ENCODE data around the gene CST5. TPM values are rescaled to one million over a fixed set of nuclear protein-coding genes. Genes with fewer than 3 reads are reported as not detected.

The CST5 gene
- total and polyA plus RNA-seq, 10 of the 15 experiments (the other 5 are each of a cell fraction or from before 2014, with no cell fraction given) = not detected

- H3K4me2 ChIP-seq (ENCODE audit: control insufficient read depth, insufficient read depth) = no peak overlapping the region
- no peak overlapping the region for H3K9ac ChIP-seq (ENCODE audit: control insufficient read depth, insufficient read depth, low read length)
- ATAC-seq (no peak), DNase-seq (ENCODE audit: low read depth, low spot score) (no peak), FAIRE-seq (no peak)
- H3K27me3 ChIP-seq (replicated peaks in 1 of 2; ENCODE audit: control insufficient read depth in 2 of 2, insufficient read depth in 2 of 2, low read length in 1 of 2) = no peaks in the 10 kb centered on the region; a peak in 2 of 4 replicates
- no peaks in the 10 kb centered on the region for H3K9me3 ChIP-seq (replicated peaks; ENCODE audit: control insufficient read depth, insufficient read depth, low read length)
- WGBS (ENCODE audit: insufficient coverage, insufficient replicate concordance, low lambda C conversion rate, missing lambda C conversion rate) = 26% methylated on average over 5 of the region's 5 CpGs
- intact Hi-C loops (cut with micrococcal nuclease; ENCODE audit: unreplicated experiment) = no loop called here
- ChIA-PET SMC1A (ENCODE audit: uncharacterized antibody, unreplicated experiment) (no interaction called here), POLR2A (no interaction called here), CTCF (no interaction called here), RAD21 (ENCODE audit: unreplicated experiment) (no interaction called here)
- no peaks in the 10 kb centered on the region for H4K20me1 ChIP-seq (ENCODE audit: control insufficient read depth, insufficient read depth)
- H2AFZ ChIP-seq (ENCODE audit: control insufficient read depth, low read depth, low read length) = no peak overlapping the region
- H3K36me3 ChIP-seq (ENCODE audit: control insufficient read depth in 2 of 2, insufficient read depth in 2 of 2, low read length in 1 of 2) = no peaks in the 10 kb centered on the region
- BruUV-seq (replicated peaks) = no TSS peak
- no peak overlapping the region for H3K27ac ChIP-seq (ENCODE audit: control insufficient read depth, insufficient read depth)
- in situ Hi-C loops (cut with MboI) = loop anchor here (10.0 kb wide), 1 partner anchor 64 kb away; no protein-coding TSS in a partner anchor
- no peaks in the 10 kb centered on the region for H3K4me1 ChIP-seq (ENCODE audit: control insufficient read depth, insufficient read depth, low read length)
- no peaks in the 10 kb centered on the region for H3K79me2 ChIP-seq (ENCODE audit: control insufficient read depth, insufficient read depth, low read length)
- TF ChIP-seq YBX1 (IDR thresholded peaks at IDR 0.05) (no peak), E4F1 (IDR thresholded peaks at IDR 0.05; ENCODE audit: borderline replicate concordance, partially characterized antibody) (no peak), IRF4 (IDR thresholded peaks at IDR 0.05; ENCODE audit: low read depth, low read length) (no peak), RUNX3 (IDR thresholded peaks at IDR 0.05; ENCODE audit: low read length) (no peak), PAX5 (IDR thresholded peaks at IDR 0.05; ENCODE audit: borderline replicate concordance, low read depth, low read length) (no peak), RELB (IDR thresholded peaks at IDR 0.05; ENCODE audit: low read depth) (no peak), PML (IDR thresholded peaks at IDR 0.05; ENCODE audit: low read length) (no peak), ZSCAN29 (IDR thresholded peaks at IDR 0.05) (no peak), RB1 (IDR thresholded peaks at IDR 0.05; ENCODE audit: borderline replicate concordance) (no peak)
- H3K4me3 ChIP-seq = no peak overlapping the region
These were observed 11.2 kb downstream of the CST5 start for GRCh38 chr20:23868321-23868720.
